GM18861 (cell line): ENCODE data around the gene FXYD2.

Experiments used
- ATAC-seq: cut with Tn5 transposase; IDR thresholded peaks from one replicate; pipeline ENCODE4 v1.9.1; 2021; ENCODE audit not compliant: unreplicated experiment

The FXYD2 gene

DNA sequence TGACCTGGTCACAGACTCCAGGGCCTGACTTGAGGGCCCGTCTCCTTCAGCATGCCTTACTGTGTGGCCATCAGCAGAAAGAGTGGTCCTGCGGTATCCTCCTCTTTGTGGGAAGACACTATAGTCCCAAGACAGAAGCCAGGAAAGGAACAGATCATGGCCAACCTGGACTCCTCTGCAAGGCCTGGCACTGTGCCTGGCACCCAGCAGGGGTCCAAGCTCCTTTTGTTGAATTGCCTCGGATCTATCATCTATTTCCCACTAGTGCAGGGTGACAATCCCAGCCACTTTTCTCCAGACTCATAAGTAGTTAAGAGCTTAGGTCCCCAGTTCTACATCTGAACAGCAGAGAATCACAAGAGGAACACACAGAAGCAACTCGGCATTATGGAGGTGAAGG lies 54.5 kb downstream of the FXYD2 start:
- no peak for ATAC-seq
